GM19023 (cell line): ENCODE data around the gene HELZ.

Source experiments
- ATAC-seq: cut with Tn5 transposase; IDR thresholded peaks from one replicate; pipeline ENCODE4 v1.9.1; 2021; ENCODE audit warnings: mild to moderate bottlenecking, moderate library complexity; ENCODE audit not compliant: unreplicated experiment

HELZ gene

DNA sequence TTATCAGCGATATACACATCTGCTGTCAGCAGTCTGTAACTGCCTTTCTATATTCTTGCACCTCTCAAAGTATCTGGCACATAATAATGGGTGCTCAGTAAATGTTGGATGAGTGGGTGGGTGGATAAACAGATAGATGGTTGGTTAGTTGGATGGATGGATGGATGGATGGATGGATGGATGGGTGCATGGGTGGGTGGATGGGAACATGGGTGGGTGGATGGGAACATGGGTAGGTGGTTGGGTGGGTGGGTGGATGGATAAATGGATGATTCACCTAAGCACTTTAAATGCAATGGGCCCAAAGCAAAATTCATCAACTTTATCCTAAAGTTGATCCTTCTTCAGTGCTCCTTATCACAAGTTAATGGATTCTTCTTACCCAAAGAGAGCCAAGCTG lies 48.6 kb downstream of the HELZ start:
- no peak for ATAC-seq

DNA sequence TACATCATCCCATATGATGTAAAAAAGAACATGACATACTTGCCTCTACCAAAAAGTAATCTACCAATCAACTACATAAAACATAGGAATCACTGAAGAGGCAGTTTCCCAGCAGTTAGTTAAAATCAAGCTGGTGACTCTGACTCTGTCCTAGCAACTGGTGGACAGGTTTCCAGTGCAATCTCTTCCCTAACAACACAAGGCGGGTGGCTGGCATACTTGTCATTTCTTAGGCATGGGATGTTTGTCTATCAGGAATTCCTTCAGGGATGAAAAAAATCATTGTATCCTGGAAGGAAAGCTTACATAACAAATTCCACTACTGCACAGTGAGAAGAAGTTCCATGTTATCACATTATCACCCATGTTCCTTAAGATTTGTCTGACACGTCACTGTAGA lies 50.9 kb downstream of the HELZ start:
- no peak for ATAC-seq

DNA sequence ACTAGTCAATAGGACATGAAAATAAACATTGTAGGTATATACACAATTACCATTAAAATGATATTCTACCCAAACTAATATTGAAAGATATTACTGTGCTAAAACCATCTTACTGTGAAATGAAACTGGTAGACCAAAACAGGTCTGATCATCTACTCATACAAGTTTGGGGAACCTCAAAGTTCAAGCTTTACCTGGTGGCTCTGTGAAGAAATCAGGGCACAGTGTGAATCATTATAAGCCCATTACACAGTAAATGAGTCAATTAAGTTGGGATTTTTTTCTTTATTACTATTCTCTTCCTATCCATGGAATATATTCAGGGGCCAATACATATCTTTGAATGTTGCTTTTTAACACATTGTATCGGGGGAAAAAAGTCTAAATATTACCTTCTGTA lies 57.1 kb downstream of the HELZ start:
- no peak for ATAC-seq

DNA sequence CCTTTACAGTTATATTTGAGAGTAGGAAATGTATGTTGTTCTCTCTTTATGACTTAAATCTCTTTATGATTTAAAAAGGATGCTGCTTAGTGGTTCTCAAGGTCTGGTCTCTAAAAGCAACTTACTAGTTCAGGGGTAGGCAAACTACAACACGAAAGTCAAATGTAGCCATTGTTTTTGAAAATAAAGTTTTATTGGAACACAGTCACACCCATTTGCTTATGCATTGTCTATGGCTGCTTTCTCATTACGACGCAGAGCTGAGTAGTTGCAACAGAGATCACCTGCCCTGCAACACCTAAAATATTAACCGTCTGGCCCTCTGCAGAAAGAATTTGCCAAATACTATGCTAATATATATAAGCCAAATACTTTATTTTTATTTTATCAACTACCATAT lies 58.2 kb downstream of the HELZ start:
- ATAC-seq: no peak

DNA sequence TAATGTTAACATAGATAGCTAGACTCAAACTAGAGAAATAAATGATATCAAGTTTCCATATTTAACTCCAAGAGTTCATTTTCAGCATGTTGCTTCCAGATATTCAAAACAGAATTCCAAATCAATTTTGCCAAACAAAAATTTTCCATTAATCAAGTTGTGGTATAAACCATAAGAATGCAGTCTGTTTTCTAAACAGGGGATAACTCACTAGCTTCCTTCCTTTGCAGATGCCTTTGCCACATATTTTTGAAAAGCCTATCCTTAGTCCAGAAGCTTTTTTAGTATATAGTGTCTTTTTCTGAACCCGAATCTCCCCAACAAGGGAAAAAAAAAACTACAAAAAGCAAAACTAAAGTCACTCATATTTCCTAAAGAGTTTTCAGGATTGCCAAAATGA lies 61.5 kb downstream of the HELZ start:
- ATAC-seq: no peak

DNA sequence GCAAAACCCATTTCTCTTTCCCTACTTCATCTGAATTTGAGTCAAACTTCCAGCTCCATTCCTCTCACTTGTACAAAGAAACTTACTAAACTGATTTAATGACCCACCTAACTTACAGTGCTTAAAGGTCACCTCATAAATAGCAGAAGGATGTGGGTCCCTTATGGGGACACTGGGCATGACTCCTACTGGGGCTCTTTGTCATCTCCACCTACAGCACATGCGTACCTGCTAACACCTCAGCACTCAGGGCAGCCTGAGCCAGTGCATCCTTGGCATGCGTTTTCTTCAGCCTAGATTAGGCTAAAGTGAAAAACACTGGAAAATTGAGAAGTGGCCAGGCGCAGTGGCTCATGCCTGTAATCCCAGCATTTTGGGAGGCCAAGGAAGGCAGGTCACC lies 63.2 kb downstream of the HELZ start:
- no peak for ATAC-seq

DNA sequence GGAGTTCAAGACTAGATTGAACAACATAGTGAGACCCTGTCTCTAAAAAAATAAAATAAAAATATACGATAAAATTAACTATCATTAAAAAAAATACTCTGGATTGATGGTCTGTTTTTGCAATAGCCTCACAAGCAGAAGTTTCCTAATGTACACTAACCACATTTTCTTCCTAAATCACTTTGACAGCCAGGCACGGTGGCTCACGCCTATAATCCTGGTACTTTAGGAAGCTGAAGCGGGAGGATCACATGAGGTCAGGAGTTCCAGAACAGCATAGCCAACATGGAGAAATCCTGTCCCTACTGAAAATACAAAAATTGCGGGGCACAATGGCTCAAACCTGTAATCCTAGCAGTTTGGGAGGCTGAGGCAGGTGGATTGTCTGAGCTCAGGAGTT lies 64.7 kb downstream of the HELZ start:
- no peak for ATAC-seq

DNA sequence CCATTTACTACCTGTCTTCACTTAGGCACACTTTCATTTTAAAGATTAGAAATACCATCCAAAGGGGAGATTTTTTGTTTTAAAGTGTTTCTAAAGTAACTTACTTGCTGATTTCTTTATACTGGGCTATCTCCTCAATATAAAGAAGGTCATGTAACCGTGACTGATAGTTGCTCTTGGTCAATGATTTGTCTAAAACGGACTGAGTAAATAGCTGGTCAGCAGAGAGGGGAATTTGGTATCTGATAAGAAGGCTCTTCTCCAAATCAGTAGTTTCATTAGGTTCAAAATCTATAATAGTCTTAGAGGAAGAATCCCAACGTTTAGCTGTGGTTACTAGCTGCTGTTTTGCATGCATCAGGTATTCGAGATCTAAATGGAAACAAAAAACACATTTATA lies 66.4 kb downstream of the HELZ start:
- ATAC-seq: no peak

DNA sequence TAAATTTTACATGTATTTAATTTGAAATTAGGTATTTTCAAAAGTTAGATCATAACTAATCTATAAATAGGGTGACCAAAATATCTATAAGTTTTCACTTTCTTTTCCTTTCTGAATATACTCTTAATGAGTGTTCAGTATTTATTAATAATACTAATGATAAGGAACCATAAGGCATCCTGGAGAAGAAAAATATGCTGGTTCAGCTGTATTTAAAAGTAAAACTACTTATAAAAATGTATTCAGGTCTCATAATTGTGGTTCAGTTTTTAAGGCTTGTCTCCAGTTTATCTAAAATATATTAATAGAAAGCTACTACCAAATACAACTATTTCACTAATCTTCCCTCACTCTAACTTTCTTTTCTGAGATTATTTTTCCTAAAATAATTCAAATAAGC lies 67.3 kb downstream of the HELZ start:
- ATAC-seq: no peak

DNA sequence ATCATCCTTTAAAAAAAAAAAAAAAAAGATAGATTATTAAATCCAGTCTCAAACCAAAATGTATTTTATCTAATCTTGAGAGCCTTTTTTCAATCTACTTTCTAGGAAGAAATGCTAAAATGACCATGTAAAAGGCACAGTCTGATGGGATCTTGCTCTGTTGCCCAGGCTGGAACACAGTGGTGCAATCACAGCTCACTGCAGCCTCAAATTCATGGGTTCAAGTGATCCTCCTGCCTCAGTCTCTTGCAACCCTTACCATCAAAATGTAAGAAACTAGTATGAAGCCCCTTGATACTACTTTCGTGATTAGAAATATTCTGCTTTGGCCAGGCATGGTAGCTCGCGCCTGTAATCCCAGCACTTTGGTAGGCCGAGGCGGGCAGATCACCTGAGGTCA lies 70.8 kb downstream of the HELZ start:
- no peak for ATAC-seq

DNA sequence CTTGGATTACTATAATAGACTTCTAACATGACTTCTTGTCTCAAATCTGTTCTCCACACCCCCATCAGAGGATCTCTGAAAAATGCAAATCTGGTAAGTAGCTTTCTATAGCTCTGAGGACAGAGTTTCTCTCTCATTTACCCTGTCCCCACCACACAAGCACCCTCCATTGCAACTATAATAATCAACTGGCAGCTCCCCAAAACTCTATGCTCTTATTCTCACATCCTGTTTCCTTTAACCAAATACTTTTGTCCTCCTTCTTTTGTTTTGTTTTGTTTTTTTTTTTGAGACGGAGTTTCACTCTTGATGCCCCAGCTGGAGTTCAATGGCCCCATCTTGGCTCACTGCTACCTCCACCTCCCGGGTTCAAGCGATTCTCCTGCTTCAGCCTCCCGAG lies 73.4 kb downstream of the HELZ start:
- ATAC-seq: peak; percentile 85

DNA sequence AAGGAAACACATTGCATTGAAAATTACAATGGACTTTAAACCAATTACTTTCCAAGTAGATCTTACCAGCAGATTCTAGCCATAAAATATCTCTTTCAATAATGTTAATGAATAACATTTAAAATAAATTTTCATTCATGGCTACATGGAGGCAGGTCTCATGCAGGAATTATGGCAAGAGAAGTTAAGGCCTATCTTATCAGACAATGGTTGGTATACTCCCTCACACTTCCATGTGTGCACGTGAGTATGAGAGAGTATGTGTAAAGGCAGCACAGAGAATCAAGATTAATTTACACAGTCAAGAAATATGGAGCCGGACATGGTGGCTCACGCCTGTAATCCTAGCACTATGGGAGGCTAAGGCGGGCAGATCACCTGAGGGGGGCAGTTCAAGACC lies 76.5 kb downstream of the HELZ start:
- ATAC-seq: no peak

DNA sequence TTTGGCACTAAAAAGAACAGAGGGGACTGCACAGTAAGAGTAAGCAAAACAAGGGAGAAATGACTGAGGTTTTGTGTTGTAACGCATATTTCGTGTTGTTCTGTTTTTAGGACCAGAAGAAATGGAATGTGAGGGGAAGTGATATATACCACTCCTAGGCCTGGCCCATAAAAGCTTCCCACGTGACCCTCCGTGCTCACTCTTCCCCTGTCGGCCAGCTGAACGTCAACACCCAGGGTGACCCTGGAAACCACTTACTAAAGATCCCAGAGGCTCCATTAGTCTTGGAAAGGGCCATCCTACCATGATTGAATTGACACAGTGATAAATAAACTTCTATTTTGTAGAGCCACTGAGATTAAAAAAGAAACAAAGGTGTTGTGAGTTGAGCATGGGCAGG lies 79.8 kb downstream of the HELZ start:
- no peak for ATAC-seq

DNA sequence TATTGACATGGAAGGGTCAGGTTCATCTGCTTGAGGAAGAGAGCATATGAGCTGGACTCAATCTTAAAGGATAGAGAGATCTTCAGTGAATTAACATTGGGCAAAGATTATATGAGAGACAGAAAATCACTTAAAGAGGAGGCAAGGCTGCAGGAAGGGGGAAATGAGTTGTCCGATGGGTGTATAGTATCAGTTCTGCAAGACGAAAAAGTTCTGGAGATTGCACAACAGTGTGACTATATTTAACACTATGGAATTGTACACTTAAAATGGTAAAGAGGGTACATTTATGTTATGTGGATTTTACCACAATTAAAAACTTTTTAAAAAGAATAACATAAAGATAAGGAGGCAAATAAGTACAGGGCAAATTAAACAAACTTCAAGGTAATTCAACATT lies 80.7 kb downstream of the HELZ start:
- no peak for ATAC-seq

DNA sequence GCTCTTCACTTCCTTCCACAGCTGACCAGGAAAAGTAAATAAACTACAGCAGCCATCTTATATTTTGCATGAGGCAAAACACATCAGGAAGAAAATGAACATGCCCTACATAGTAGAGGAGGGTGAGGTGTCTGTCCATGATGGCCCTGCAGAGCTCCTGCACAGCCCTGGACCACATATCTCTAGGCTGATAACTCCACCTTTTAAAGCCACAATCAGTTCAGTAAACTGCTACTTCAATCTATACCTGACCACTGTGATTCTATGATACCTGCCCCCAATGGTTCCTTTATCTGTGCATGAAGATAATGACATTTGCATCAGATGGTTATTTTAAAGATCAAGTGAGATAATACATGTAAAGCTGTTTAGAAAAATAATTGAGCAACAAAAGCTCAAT lies 82.2 kb downstream of the HELZ start:
- no peak for ATAC-seq

DNA sequence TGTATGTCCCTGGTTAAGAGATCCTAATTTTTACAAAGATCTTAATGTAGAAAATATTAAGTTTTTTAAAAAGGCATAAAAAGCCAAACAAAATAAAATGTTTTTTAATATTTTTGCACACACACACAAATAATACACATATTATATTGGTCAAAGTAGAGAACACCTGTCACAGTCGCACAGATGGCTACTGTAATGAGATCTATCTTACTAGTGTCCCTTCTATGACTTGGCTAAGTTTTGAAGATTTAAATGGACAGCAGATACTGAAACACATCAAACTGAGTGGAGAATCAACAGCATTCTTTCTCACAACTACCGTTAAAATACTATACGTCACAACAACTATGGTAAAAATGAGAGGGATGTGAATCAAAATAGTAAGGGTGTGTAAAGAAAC lies 83.4 kb downstream of the HELZ start:
- no peak for ATAC-seq

DNA sequence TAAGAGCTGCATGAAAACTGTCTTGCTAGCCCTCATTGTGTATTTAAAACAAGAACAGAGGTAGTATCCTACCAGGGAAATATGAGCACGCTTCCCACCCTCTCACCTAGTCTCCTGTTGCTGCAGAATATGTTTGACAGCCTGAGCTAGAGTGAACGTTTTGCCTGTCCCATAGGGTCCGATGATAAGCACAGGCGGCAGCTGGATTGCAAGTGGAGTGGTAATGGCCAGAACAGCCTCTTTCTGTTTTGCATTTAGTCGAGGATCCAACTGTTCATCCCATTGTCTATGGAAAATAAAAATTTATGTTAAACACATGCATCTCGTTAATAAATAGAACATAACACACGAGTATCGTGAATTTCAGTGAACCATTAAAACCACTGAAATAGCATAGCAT lies 84.2 kb downstream of the HELZ start:
- ATAC-seq: no peak

DNA sequence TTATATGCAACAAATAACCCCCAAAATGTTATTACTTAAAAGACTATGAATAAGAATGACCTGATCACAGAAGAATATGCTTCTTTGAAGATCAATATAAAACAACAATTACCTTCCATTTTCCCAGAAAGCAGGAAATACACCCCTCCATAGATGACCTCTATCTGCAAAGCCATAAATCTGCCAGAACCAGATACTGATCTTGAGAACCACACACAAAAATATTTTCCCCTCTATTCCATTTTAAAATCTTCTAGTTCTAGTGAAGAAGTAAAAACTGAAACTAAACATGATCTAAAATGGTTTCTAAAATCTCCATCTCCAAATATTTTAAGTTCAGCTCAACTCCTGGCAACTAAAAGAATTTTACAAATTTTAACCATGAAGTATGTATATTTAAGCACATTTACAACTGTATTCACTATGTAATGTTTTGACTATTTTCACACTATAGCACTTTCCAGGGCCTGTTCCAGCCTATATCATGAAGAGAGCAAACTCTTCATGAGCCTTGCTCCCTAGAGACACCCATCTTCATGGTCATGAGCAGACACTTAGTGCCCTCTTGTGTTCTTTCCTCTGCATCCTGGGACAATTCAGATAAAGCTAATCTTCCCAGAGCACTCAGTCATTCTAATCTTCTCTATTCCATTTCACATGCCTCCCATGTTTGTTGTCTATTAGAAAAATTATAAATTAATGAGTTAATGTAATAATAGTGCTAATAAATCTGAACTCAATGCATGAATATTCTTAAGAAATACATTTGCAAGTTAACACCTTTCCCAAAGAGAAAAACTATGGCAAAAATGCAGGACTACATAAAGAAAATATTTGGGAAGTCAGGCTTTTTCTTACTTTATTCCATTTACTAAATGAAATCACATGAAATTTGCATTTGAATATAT lies 87.0 kb downstream of the HELZ start:
- no peak for ATAC-seq

DNA sequence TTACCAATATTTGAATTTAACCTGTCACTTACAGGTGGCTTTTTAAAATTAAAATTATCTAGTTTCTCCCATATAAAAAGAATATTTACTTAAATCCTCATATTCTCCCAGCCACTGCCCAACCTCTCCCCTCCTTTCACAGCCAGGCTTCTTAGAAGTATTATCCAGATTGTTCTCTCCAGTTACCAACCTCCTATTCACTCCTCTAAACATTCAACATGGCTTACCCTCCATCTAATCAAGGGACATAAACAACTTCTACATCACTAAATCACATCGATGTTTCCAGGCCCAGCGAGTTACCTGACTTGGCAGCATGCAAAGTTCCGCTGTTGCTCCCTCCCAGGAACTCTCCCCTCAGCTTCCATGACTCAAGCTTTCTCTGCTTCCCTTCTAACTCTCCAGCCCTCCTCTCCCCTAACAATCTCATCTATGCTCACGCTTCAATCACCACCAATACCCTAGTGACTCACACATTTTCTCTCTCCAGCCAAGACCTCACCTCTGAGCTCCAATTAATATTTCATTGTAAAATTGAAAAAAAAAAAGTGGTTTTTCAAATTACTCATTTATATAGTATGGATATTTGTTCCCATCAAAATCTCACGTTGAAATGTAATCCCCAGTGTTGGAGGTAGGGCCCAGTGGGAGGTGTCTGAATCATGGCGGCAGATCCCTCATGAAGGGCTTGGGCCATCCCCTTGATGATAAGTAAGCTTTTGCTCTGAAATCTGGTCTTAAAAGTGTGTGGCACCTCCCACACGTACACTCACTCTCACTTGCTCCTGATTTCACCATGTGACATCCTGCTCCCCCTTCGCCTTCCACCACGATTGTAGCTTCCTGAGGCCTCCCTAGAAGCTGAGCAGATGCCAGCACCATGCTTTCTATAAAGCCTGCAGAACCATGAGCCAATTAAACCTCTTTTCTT lies 88.5 kb downstream of the HELZ start:
- no peak for ATAC-seq

DNA sequence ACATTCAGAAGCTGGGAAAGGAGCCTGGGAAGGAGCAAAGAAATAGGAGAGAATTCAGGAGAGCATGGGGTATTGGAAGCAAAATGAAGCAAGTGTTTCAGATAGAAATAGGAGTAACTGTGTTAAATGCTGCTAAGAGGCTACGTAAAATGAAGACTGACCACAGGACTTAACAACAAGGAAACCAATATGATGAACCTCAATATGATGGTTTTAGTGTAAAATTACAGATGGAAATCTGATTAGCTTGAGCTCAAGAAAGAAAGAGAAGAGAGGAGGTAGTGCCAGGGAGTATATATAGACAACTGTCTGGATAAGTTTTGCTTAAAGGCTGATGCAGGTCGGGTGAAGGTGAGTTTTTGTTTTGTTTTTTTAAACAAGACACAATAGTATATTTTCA lies 92.2 kb downstream of the HELZ start:
- ATAC-seq: no peak

DNA sequence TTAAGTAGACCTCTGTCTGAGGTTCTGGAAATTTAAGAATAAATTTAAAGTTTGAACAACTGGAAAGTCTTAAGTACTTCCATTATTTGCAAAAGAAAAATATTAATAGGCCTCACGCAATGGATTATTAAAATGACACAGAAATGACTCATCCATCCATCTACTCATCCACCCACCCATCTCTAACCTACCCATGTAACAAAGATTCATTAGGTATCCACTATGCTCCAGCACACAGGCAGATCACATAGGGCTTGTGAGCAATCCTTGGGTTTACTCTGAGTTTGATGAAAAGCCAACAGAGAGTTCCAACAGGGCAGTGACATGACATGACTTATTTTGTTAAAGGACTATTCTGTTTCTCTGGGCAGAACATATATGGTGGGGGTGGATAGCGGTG lies 93.3 kb downstream of the HELZ start:
- no peak for ATAC-seq

DNA sequence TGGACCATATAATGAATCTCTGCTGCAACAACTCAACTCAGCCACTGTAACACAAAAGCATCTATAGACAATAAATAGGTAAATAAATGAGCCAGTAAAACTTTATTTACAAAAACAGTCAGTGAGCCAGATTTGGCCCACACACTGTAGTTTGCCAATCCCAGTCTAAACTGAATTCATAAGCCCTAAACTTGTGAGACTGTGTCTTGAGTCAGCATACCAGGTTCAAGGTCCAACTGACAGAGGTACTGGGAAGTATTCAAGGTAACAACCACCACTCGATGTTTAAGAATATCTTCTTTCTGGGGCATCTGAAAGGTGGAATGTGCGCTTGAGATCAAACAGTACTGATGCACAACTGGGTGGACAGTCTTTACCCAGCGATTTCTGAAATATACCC lies 94.2 kb downstream of the HELZ start:
- no peak for ATAC-seq
